ENCODE measurements around the gene FANK1. TPM values are rescaled to one million over a fixed set of nuclear protein-coding genes. Genes with fewer than 3 reads are reported as not detected.

The FANK1 gene
- total RNA-seq, 1 donor from 2014 or later, result 9.5 TPM

GRCh38 chr10:125866421-125867029 lies 29.8 kb upstream of the FANK1 start:
- no peaks in the 10 kb centered on the region for H3K27me3 Mint-ChIP-seq
- no peak for DNase-seq (ENCODE audit: extremely low spot score, unreplicated experiment)
- H3K4me1 Mint-ChIP-seq (ENCODE audit: unreplicated experiment), result peaks cover 5% of the 10 kb centered on the region
- H3K9me3 Mint-ChIP-seq, result no peaks in the 10 kb centered on the region
- H3K27ac Mint-ChIP-seq, result peak overlapping the region; percentile 16
- peaks cover 16% of the 10 kb centered on the region for H3K36me3 Mint-ChIP-seq
- TF ChIP-seq, protein P1, sequence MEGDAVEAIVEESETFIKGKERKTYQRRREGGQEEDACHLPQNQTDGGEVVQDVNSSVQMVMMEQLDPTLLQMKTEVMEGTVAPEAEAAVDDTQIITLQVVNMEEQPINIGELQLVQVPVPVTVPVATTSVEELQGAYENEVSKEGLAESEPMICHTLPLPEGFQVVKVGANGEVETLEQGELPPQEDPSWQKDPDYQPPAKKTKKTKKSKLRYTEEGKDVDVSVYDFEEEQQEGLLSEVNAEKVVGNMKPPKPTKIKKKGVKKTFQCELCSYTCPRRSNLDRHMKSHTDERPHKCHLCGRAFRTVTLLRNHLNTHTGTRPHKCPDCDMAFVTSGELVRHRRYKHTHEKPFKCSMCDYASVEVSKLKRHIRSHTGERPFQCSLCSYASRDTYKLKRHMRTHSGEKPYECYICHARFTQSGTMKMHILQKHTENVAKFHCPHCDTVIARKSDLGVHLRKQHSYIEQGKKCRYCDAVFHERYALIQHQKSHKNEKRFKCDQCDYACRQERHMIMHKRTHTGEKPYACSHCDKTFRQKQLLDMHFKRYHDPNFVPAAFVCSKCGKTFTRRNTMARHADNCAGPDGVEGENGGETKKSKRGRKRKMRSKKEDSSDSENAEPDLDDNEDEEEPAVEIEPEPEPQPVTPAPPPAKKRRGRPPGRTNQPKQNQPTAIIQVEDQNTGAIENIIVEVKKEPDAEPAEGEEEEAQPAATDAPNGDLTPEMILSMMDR (conservative IDR thresholded peaks at IDR 0.05), result no peak
- no peak overlapping the region for H3K4me3 Mint-ChIP-seq

- Mint-ChIP-seq H3K27ac (no peak overlapping the region), H3K9me3 (no peaks in the 10 kb centered on the region), H3K27me3 (no peaks in the 10 kb centered on the region), H3K36me3 (peaks cover 22% of the 10 kb centered on the region), H3K4me1 (ENCODE audit: unreplicated experiment) (peaks cover 5% of the 10 kb centered on the region), H3K4me3 (no peak overlapping the region)
- DNase-seq (ENCODE audit: extremely low spot score, unreplicated experiment), result no peak
- TF ChIP-seq, protein P1 (conservative IDR thresholded peaks at IDR 0.05), result peak; percentile 86
Observed at GRCh38 chr10:125868372-125868975, 27.9 kb upstream of the FANK1 start.

DNA sequence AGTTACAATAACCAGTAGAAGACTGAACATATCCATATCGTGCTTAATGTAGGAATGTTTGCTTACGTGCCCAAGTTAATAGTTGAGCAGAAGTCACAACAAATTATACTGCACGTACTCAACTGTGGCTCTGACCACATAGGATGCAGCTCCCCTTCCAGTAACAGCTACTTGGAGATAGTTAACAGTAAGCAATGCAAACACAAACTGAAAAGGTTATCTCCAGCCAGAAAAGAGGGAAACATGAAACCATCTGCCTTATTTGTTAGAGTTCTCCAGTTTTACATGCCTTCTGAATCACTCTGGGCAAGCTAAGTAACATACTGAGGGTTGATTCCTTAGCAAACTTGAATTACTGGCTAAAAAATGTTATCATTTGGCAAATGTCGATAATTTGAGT lies 25.0 kb upstream of the FANK1 start:
- Mint-ChIP-seq H3K36me3 (peaks cover 39% of the 10 kb centered on the region), H3K27ac (peak overlapping the region; percentile 25)

GRCh38 chr10:125878957-125879835 lies 17.2 kb upstream of the FANK1 start:
- no peak for DNase-seq (ENCODE audit: extremely low spot score, unreplicated experiment)
- Mint-ChIP-seq H3K27ac (peak overlapping the region; percentile 23), H3K36me3 (peaks cover 45% of the 10 kb centered on the region), H3K4me3 (no peak overlapping the region), H3K9me3 (no peaks in the 10 kb centered on the region), H3K4me1 (ENCODE audit: unreplicated experiment) (peaks cover 22% of the 10 kb centered on the region), H3K27me3 (no peaks in the 10 kb centered on the region)
- TF ChIP-seq, protein P1 (conservative IDR thresholded peaks at IDR 0.05), result no peak

More for the DNA sequence above, 25.0 kb upstream of the FANK1 start:
- TF ChIP-seq, protein P1 (conservative IDR thresholded peaks at IDR 0.05), result no peak
- DNase-seq (ENCODE audit: extremely low spot score, unreplicated experiment), result no peak
- Mint-ChIP-seq H3K4me1 (ENCODE audit: unreplicated experiment) (peaks cover 5% of the 10 kb centered on the region), H3K9me3 (no peaks in the 10 kb centered on the region), H3K4me3 (no peak overlapping the region), H3K27me3 (no peaks in the 10 kb centered on the region)

GRCh38 chr10:125880719-125881118 lies 15.6 kb upstream of the FANK1 start:
- Mint-ChIP-seq H3K36me3 (peaks cover 32% of the 10 kb centered on the region), H3K4me1 (ENCODE audit: unreplicated experiment) (peaks cover 22% of the 10 kb centered on the region), H3K27ac (peak overlapping the region; percentile 19), H3K27me3 (no peaks in the 10 kb centered on the region), H3K4me3 (peak overlapping the region; percentile 62), H3K9me3 (no peaks in the 10 kb centered on the region)
- TF ChIP-seq, protein P1 (conservative IDR thresholded peaks at IDR 0.05), result no peak
- DNase-seq (ENCODE audit: extremely low spot score, unreplicated experiment), result no peak
